Stimulated activated CD4-positive, alpha-beta T cell treated with anti-CD3 and anti-CD28 coated beads, Interleukin-12 subunit alpha, Interleukin-12 subunit beta, amount 100 ng/mL, for 24 hours (primary cell): ENCODE measurements around the gene ERBB3.

ENCODE experiments used
- DNase-seq, 2 experiments: peaks; one replicate each; pipeline ENCODE4 v3.0.0-alpha.2; 2020; ENCODE audit warnings: low read depth in 2 of 2

ERBB3 gene

GRCh38 chr12:56134897-56135296, 54.9 kb downstream of the ERBB3 start:
- DNase-seq, result no peak

- no peak for DNase-seq
These were observed 58.0 kb downstream of the ERBB3 start for GRCh38 chr12:56137853-56138571.

- no peak for DNase-seq
These were observed 62.2 kb downstream of the ERBB3 start for GRCh38 chr12:56141946-56142784.

GRCh38 chr12:56143217-56143616, 63.3 kb downstream of the ERBB3 start:
- no peak for DNase-seq

GRCh38 chr12:56143870-56144269, 63.9 kb downstream of the ERBB3 start:
- DNase-seq, result no peak

GRCh38 chr12:56145217-56145616, 65.3 kb downstream of the ERBB3 start:
- DNase-seq, result no peak

GRCh38 chr12:56146492-56147460, 66.8 kb downstream of the ERBB3 start:
- DNase-seq, result no peak

GRCh38 chr12:56150563-56150962, 70.6 kb downstream of the ERBB3 start:
- DNase-seq, result no peak

- peak; percentile 42 to 66 for DNase-seq
These were observed 71.7 kb downstream of the ERBB3 start for GRCh38 chr12:56151672-56152131.

- DNase-seq, result peak; percentile 89 to 94
These were observed 72.3 kb downstream of the ERBB3 start, which contains the start of gene MYL6B for GRCh38 chr12:56152132-56152755. TSS of gene MYL6B (plus strand) at chr12:56152587. CDS start at chr12:56153919, 1,332 bp downstream.
